Natural killer cell (primary cell): ENCODE data around the gene UBE2G2. TPM values are rescaled to one million over a fixed set of nuclear protein-coding genes. Genes with fewer than 3 reads are reported as not detected.
A peak's percentile ranks its signal among the peaks of the same experiment; 100 is the strongest.

Source experiments
- ATAC-seq, 3 donors: fragments of 150-1000 bp in 2 of 3; fragments of 200-7000 bp in 1 of 3; cut with Tn5 transposase; 1 replicate in 1 of 3; 2 replicates in 2 of 3; pipeline ENCODE4 v1.10.0; 2021; ENCODE audit warnings: mild to moderate bottlenecking in 2 of 3, moderate library complexity in 2 of 3
- DNase-seq, 2 donors: peaks; one replicate each; pipeline versions ENCODE4 v3.0.0 to v3.0.0-alpha.2; 2013 to 2021; ENCODE audit warnings: mixed read lengths in 1 of 2
- H3K27ac ChIP-seq: one replicate; pipeline ENCODE4 v1.5.1; 2013; ENCODE audit warnings: mild to moderate bottlenecking, low read length
- H3K27me3 ChIP-seq: one replicate; pipeline ENCODE4 v1.6.1; 2013; ENCODE audit warnings: low read length; ENCODE audit not compliant: control insufficient read depth, insufficient read depth
- H3K36me3 ChIP-seq: one replicate; pipeline ENCODE4 v1.6.1; 2013; ENCODE audit warnings: low read length; ENCODE audit not compliant: control insufficient read depth, insufficient read depth
- H3K4me1 ChIP-seq: one replicate; pipeline ENCODE4 v1.6.1; 2013; ENCODE audit warnings: low read length; ENCODE audit not compliant: control insufficient read depth, insufficient read depth
- H3K4me3 ChIP-seq: one replicate; pipeline ENCODE4 v1.5.1; 2013; ENCODE audit warnings: low read length
- H3K9me3 ChIP-seq: one replicate; pipeline ENCODE4 v1.6.1; 2013; ENCODE audit warnings: low read length; ENCODE audit not compliant: control insufficient read depth, insufficient read depth
- H3K27ac Mint-ChIP-seq, 2 donors: one replicate each; pipeline ENCODE4 v1.8.0; 2022; ENCODE audit warnings: mild to moderate bottlenecking in 2 of 2, mixed read lengths in 2 of 2, moderate library complexity in 1 of 2
- H3K27me3 Mint-ChIP-seq, 2 donors: one replicate each; pipeline ENCODE4 v1.8.0; 2022; ENCODE audit warnings: low read depth in 2 of 2, mixed read lengths in 2 of 2
- H3K36me3 Mint-ChIP-seq: one replicate; pipeline ENCODE4 v1.8.0; 2022; ENCODE audit warnings: mixed read lengths
- H3K4me1 Mint-ChIP-seq, 2 donors: one replicate each; pipeline ENCODE4 v1.8.0; 2022; ENCODE audit warnings: mixed read lengths in 2 of 2
- H3K4me3 Mint-ChIP-seq: one replicate; pipeline ENCODE4 v1.8.0; 2022; ENCODE audit warnings: mild to moderate bottlenecking, moderate library complexity, mixed read lengths
- H3K9me3 Mint-ChIP-seq, 2 donors: one replicate each; pipeline ENCODE4 v1.8.0; 2022; ENCODE audit warnings: mixed read lengths in 2 of 2
- WGBS: methylation state at CpG from one replicate; pipeline ENCODE4 v1.1.7; 2013; ENCODE audit warnings: missing lambda C conversion rate; ENCODE audit not compliant: insufficient coverage; 5-methylcytosine and 5-hydroxymethylcytosine counted together
- intact Hi-C: fragments of 100-400 bp; cut with micrococcal nuclease; formaldehyde crosslinking; loops from one replicate; pipeline ENCODE4 v1.14.2; 2022
- total RNA-seq, 4 donors: library from RNA; stranded (reverse); fragments of 120-200 nt in 1 of 4; gene quantifications; one replicate each; pipeline versions ENCODE4 v1.2.3 to v1.2.4, GENCODE V29; 2013 to 2022
- TF ChIP-seq, protein P1 (sequence below): fragments of 200-600 bp; IDR thresholded peaks from one replicate; pipeline ENCODE4 v1.8.0; 2022; ENCODE audit warnings: antibody characterized with exemption

The UBE2G2 gene
- total RNA-seq, 3 donors from 2014 or later (not counting 1 experiment from before 2014, with no cell fraction given), result 89.1 to 109 (median 107) TPM

GRCh38 chr21:44767834-44768831, 33.5 kb downstream of the UBE2G2 start:
- H3K36me3 ChIP-seq, result peaks cover 27% of the 10 kb centered on the region
- H3K27me3 ChIP-seq, result no peaks in the 10 kb centered on the region
- peaks cover 30% of the 10 kb centered on the region for H3K4me1 ChIP-seq
- Mint-ChIP-seq H3K4me1 (peaks cover 12 to 18% of the 10 kb centered on the region in 2 donors), H3K9me3 (no peaks in the 10 kb centered on the region), H3K4me3 (no peak overlapping the region), H3K27me3 (no peaks in the 10 kb centered on the region), H3K27ac (no peak overlapping the region), H3K36me3 (no peaks in the 10 kb centered on the region)
- intact Hi-C loops, result no loop called here
- H3K4me3 ChIP-seq, result no peak overlapping the region
- 97% methylated on average over 30 of the region's 30 CpGs for WGBS
- no peak overlapping the region for H3K27ac ChIP-seq
- DNase-seq (no peak), ATAC-seq (no peak)
- TF ChIP-seq, protein P1, sequence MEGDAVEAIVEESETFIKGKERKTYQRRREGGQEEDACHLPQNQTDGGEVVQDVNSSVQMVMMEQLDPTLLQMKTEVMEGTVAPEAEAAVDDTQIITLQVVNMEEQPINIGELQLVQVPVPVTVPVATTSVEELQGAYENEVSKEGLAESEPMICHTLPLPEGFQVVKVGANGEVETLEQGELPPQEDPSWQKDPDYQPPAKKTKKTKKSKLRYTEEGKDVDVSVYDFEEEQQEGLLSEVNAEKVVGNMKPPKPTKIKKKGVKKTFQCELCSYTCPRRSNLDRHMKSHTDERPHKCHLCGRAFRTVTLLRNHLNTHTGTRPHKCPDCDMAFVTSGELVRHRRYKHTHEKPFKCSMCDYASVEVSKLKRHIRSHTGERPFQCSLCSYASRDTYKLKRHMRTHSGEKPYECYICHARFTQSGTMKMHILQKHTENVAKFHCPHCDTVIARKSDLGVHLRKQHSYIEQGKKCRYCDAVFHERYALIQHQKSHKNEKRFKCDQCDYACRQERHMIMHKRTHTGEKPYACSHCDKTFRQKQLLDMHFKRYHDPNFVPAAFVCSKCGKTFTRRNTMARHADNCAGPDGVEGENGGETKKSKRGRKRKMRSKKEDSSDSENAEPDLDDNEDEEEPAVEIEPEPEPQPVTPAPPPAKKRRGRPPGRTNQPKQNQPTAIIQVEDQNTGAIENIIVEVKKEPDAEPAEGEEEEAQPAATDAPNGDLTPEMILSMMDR, result no peak
- H3K9me3 ChIP-seq, result no peaks in the 10 kb centered on the region

GRCh38 chr21:44766818-44767354, 34.7 kb downstream of the UBE2G2 start:
- no peaks in the 10 kb centered on the region for H3K27me3 Mint-ChIP-seq
- no peaks in the 10 kb centered on the region for H3K36me3 Mint-ChIP-seq
- TF ChIP-seq, protein P1, result no peak
- DNase-seq, result no peak
- H3K27ac ChIP-seq, result no peak overlapping the region
- peaks cover 12% of the 10 kb centered on the region in 2 donors for H3K4me1 Mint-ChIP-seq
- WGBS, result 66% methylated on average over 11 of the region's 11 CpGs
- no peaks in the 10 kb centered on the region for H3K9me3 Mint-ChIP-seq
- H3K36me3 ChIP-seq, result peaks cover 17% of the 10 kb centered on the region
- intact Hi-C loops, result no loop called here
- H3K27ac Mint-ChIP-seq, result no peak overlapping the region
- H3K4me1 ChIP-seq, result peaks cover 30% of the 10 kb centered on the region
- no peak overlapping the region for H3K4me3 Mint-ChIP-seq
- no peaks in the 10 kb centered on the region for H3K27me3 ChIP-seq
- no peak for ATAC-seq
- H3K4me3 ChIP-seq, result no peak overlapping the region
- H3K9me3 ChIP-seq, result no peaks in the 10 kb centered on the region

GRCh38 chr21:44766014-44766817, 35.4 kb downstream of the UBE2G2 start:
- Histone ChIP-seq H3K4me1 (peaks cover 30% of the 10 kb centered on the region), H3K9me3 (no peaks in the 10 kb centered on the region), H3K27ac (peak overlapping the region; percentile 49), H3K4me3 (no peak overlapping the region), H3K27me3 (no peaks in the 10 kb centered on the region), H3K36me3 (peaks cover 13% of the 10 kb centered on the region)
- intact Hi-C loops, result no loop called here
- peaks cover 12% of the 10 kb centered on the region in 2 donors for H3K4me1 Mint-ChIP-seq
- no peaks in the 10 kb centered on the region for H3K27me3 Mint-ChIP-seq
- TF ChIP-seq, protein P1, result no peak
- ATAC-seq (no peak), DNase-seq (no peak)
- WGBS, result 88% methylated on average over 24 of the region's 24 CpGs
- H3K9me3 Mint-ChIP-seq, result no peaks in the 10 kb centered on the region
- no peak overlapping the region for H3K4me3 Mint-ChIP-seq
- peak overlapping the region in 1 of 2 donors; percentile 89 for H3K27ac Mint-ChIP-seq
- H3K36me3 Mint-ChIP-seq, result no peaks in the 10 kb centered on the region
